Natural killer cell treated with Interleukin-12 subunit alpha and Interleukin-12 subunit beta and Interleukin-15 and Interleukin-18, amount 100 ng/mL, for 72 hours (primary cell): ENCODE measurements around the gene FMNL2. TPM values are rescaled to one million over a fixed set of nuclear protein-coding genes. Genes with fewer than 3 reads are reported as not detected.

Experiments
- ATAC-seq, 2 donors: fragments of 150-1000 bp; cut with Tn5 transposase in 1 of 2; sonication (Bioruptor Pico), chemical (Tn5 transposase) in 1 of 2; 2 replicates each; pipeline ENCODE4 v1.10.0; 2021
- DNase-seq: peaks from one replicate; pipeline ENCODE4 v3.0.0; 2022; ENCODE audit warnings: low spot score
- H3K27ac Mint-ChIP-seq, 2 donors: 1 replicate in 1 of 2; 2 replicates in 1 of 2; pipeline ENCODE4 v1.8.0; 2022; ENCODE audit warnings: mixed read lengths in 2 of 2, mild to moderate bottlenecking in 1 of 2, moderate library complexity in 1 of 2
- H3K27me3 Mint-ChIP-seq, 2 donors: 1 replicate in 1 of 2; 2 replicates in 1 of 2; pipeline ENCODE4 v1.8.0; 2022; ENCODE audit warnings: mixed read lengths in 2 of 2
- H3K36me3 Mint-ChIP-seq: one replicate; pipeline ENCODE4 v1.8.0; 2022; ENCODE audit warnings: mixed read lengths
- H3K4me1 Mint-ChIP-seq, 2 donors: 1 replicate in 1 of 2; 2 replicates in 1 of 2; pipeline ENCODE4 v1.8.0; 2022; ENCODE audit warnings: low read depth in 2 of 2, mixed read lengths in 2 of 2, mild to moderate bottlenecking in 1 of 2
- H3K4me3 Mint-ChIP-seq: one replicate; pipeline ENCODE4 v1.8.0; 2022; ENCODE audit warnings: mixed read lengths
- H3K9me3 Mint-ChIP-seq: 2 replicates; pipeline ENCODE4 v1.8.0; 2022; ENCODE audit warnings: mixed read lengths
- total RNA-seq, 2 donors: library from RNA; stranded (reverse); gene quantifications; one replicate each; pipeline ENCODE4 v1.2.3, GENCODE V29; 2022

FMNL2 gene
- total RNA-seq, 2 donors from 2014 or later: 0.48 to 0.70 TPM

DNA sequence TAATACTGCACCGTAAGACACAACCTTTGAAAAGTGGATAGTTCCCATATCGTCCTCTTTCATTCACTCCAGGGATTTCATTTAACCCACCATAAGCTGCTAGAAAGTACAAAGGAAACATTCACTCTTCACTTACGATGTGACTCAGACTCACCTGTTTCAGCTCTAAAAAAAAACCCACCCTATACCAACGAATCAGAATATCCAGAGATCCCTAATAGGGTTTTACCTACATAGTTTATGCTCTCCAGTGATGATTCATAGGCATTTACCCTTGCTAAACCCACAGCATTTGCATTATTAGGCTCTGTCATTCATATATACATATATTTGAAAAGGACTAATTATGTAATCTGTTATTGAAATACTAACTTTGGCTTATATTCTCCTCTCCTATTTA, 322.1 kb downstream of the FMNL2 start:
- peaks cover 31% of the 10 kb centered on the region for H3K36me3 Mint-ChIP-seq
- DNase-seq (no peak), ATAC-seq (no peak)
- H3K27me3 Mint-ChIP-seq: no peaks in the 10 kb centered on the region
- no peak overlapping the region for H3K4me3 Mint-ChIP-seq
- no peaks in the 10 kb centered on the region for H3K9me3 Mint-ChIP-seq
- peaks cover 0 to 5% of the 10 kb centered on the region in 2 donors for H3K4me1 Mint-ChIP-seq
- no peak overlapping the region for H3K27ac Mint-ChIP-seq

GRCh38 chr2:152658221-152658620, 323.2 kb downstream of the FMNL2 start:
- Mint-ChIP-seq H3K4me1 (peaks cover 0 to 5% of the 10 kb centered on the region in 2 donors), H3K36me3 (peaks cover 31% of the 10 kb centered on the region), H3K4me3 (no peak overlapping the region), H3K27ac (no peak overlapping the region), H3K9me3 (no peaks in the 10 kb centered on the region), H3K27me3 (no peaks in the 10 kb centered on the region)
- ATAC-seq (no peak), DNase-seq (no peak)

DNA sequence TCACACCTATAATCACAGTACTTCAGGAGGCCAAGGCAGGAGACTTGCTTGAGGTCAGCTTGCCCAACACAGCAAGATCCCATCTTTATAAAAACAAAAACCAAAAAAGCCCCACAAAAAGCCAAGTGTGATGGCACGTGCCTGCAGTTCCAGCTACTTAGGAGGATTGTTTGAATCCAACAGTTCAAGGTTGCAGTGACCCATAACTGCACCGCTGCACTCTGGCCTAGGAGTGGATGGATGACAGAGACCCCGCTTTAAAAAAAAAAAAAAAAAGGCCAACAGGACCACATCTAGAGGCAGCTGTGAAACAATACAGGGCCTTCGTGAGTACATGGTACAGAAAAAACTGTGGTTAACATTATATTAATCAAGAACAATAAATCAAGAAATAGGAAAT, 326.1 kb downstream of the FMNL2 start:
- Mint-ChIP-seq H3K36me3 (peaks cover 44% of the 10 kb centered on the region), H3K4me3 (no peak overlapping the region), H3K27me3 (no peaks in the 10 kb centered on the region), H3K9me3 (no peaks in the 10 kb centered on the region), H3K27ac (no peak overlapping the region), H3K4me1 (peaks cover 0 to 4% of the 10 kb centered on the region in 2 donors)
- ATAC-seq (no peak), DNase-seq (no peak)

- H3K36me3 Mint-ChIP-seq: peaks cover 29% of the 10 kb centered on the region
- H3K4me1 Mint-ChIP-seq: no peaks in the 10 kb centered on the region
- DNase-seq (no peak), ATAC-seq (no peak)
- H3K4me3 Mint-ChIP-seq: no peak overlapping the region
- no peaks in the 10 kb centered on the region for H3K27me3 Mint-ChIP-seq
- H3K9me3 Mint-ChIP-seq: no peaks in the 10 kb centered on the region
- H3K27ac Mint-ChIP-seq: no peak overlapping the region
Observed at GRCh38 chr2:152664725-152665124, 329.8 kb downstream of the FMNL2 start.

DNA sequence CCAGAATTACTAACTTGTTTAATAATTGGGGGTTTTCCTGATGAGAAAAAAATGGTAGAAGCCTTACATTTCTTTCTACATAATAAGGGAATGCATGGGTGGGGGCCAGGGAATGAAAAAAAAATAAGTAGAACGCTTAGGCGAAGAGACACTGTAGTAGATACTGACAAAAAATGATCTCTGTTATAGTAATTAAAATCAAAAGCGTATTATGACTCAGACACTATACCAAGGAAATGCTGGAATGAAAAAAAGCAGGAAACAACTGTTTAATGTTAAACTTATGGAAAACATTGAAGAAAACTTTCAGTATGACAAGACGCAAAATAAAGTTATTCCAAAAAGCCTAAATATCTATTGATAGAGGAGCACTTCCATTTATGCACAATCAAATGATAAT, 339.4 kb downstream of the FMNL2 start:
- Mint-ChIP-seq H3K4me3 (no peak overlapping the region), H3K27ac (peak overlapping the region in 1 of 2 donors; percentile 19), H3K9me3 (no peaks in the 10 kb centered on the region), H3K4me1 (no peaks in the 10 kb centered on the region), H3K36me3 (peaks cover 26% of the 10 kb centered on the region), H3K27me3 (no peaks in the 10 kb centered on the region)
- ATAC-seq: no peak
- no peak for DNase-seq

DNA sequence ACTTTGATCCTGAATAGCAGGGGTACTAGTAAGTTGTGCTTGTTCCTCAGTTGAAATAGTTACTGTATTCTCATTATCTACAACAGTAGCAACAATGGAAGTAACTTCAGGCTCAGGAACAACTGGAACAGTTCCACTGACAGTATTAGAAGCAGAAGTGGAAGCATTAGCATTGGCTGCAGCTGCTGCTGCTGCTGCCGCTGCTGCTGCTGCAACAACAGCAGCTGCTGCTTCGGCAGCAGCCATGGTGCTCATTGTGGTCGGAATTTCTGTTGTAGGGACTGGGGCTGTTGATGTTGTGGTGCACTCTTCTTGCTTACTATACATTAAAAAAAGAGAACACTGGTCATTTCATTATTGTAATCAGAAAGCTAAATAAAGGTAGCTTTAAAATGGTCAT, 341.5 kb downstream of the FMNL2 start:
- no peak overlapping the region for H3K4me3 Mint-ChIP-seq
- no peaks in the 10 kb centered on the region for H3K9me3 Mint-ChIP-seq
- no peaks in the 10 kb centered on the region for H3K4me1 Mint-ChIP-seq
- ATAC-seq (no peak), DNase-seq (no peak)
- H3K27me3 Mint-ChIP-seq: no peaks in the 10 kb centered on the region
- peaks cover 30% of the 10 kb centered on the region for H3K36me3 Mint-ChIP-seq
- H3K27ac Mint-ChIP-seq: no peak overlapping the region

- H3K9me3 Mint-ChIP-seq: no peaks in the 10 kb centered on the region
- no peak overlapping the region for H3K27ac Mint-ChIP-seq
- H3K4me3 Mint-ChIP-seq: no peak overlapping the region
- H3K4me1 Mint-ChIP-seq: peaks cover 5 to 10% of the 10 kb centered on the region in 2 donors
- DNase-seq (no peak), ATAC-seq (no peak)
- H3K36me3 Mint-ChIP-seq: peaks cover 20% of the 10 kb centered on the region
- H3K27me3 Mint-ChIP-seq: no peaks in the 10 kb centered on the region
Observed at GRCh38 chr2:152678808-152679207, 343.8 kb downstream of the FMNL2 start.

- no peak overlapping the region for H3K4me3 Mint-ChIP-seq
- peaks cover 26% of the 10 kb centered on the region for H3K36me3 Mint-ChIP-seq
- peaks cover 11 to 27% of the 10 kb centered on the region in 2 donors for H3K4me1 Mint-ChIP-seq
- H3K27ac Mint-ChIP-seq: no peak overlapping the region
- DNase-seq (no peak), ATAC-seq (no peak)
- no peaks in the 10 kb centered on the region for H3K27me3 Mint-ChIP-seq
- no peaks in the 10 kb centered on the region for H3K9me3 Mint-ChIP-seq
Observed at GRCh38 chr2:152682663-152683062, 347.7 kb downstream of the FMNL2 start.

DNA sequence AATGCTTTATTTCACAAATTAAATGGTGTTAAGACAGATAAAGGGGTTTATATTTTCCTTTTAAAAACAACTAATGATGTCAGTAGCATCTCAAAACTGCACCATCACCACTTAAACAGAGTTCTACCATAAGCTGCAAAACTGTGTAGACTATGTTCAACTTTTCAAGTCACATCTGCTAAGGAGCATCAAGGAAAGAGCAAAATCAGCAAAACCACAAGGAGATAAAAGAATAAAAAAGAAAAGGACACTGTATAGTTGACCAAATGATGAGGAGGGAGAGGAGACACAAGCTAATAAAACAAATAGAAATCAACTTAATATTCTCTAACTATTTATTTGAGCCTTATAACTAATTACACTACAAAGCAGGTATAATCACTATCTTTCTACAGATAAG, 348.4 kb downstream of the FMNL2 start:
- H3K27me3 Mint-ChIP-seq: no peaks in the 10 kb centered on the region
- no peak for ATAC-seq
- H3K36me3 Mint-ChIP-seq: peaks cover 29% of the 10 kb centered on the region
- no peak overlapping the region for H3K4me3 Mint-ChIP-seq
- H3K27ac Mint-ChIP-seq: no peak overlapping the region
- H3K9me3 Mint-ChIP-seq: no peaks in the 10 kb centered on the region
- no peak for DNase-seq
- peaks cover 11 to 30% of the 10 kb centered on the region in 2 donors for H3K4me1 Mint-ChIP-seq

DNA sequence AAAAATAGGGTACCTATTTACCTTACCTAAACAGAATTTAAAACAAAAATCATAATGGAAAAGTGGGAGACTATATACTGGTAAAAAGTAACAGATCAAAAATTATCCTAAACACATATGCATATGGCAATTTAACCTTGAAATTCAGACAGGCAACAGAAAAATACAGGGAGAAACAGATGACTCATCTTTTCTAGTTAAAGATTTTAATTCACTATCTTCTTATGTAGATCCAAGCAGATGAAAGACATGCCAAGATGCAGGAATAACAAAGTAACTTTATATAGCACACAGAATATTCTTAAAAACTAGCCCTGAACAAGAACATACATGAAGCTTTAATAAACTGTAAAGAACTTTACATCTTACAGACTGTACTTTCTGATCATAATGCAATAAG, 351.3 kb downstream of the FMNL2 start:
- H3K36me3 Mint-ChIP-seq: peaks cover 19% of the 10 kb centered on the region
- ATAC-seq (no peak), DNase-seq (no peak)
- no peak overlapping the region for H3K4me3 Mint-ChIP-seq
- H3K27me3 Mint-ChIP-seq: no peaks in the 10 kb centered on the region
- no peaks in the 10 kb centered on the region for H3K9me3 Mint-ChIP-seq
- H3K27ac Mint-ChIP-seq: no peak overlapping the region
- H3K4me1 Mint-ChIP-seq: peaks cover 15 to 31% of the 10 kb centered on the region in 2 donors

DNA sequence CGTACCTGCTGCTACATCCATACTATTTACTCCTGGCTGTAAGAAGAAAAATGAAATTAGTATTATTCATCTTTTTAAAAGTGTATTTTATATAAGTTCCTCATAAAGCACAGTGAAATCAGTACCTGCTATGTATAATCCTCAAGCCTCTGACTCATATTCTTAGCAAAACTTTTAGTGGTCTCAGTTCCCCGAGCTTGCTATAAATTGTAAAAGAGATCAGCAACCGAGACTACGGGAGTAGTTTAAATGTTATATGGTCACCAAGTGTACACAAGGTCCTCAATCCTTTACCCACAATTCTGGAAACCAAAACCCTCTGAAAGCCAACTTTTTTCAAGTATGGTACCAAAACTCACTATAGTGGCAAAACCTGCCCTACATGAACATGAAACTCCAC, 358.1 kb downstream of the FMNL2 start:
- H3K9me3 Mint-ChIP-seq: no peaks in the 10 kb centered on the region
- peak in 1 of 2 donors; percentile 82 for ATAC-seq

GRCh38 chr2:152694161-152694661, 359.2 kb downstream of the FMNL2 start:
- H3K4me3 Mint-ChIP-seq: peak overlapping the region; percentile 81
- ATAC-seq (peak; percentile 85 to 90), DNase-seq (no peak)
- no peaks in the 10 kb centered on the region for H3K27me3 Mint-ChIP-seq
- peaks cover 18 to 20% of the 10 kb centered on the region in 2 donors for H3K4me1 Mint-ChIP-seq
- H3K27ac Mint-ChIP-seq: peak overlapping the region; percentile 87 to 93
- H3K36me3 Mint-ChIP-seq: no peaks in the 10 kb centered on the region
- no peaks in the 10 kb centered on the region for H3K9me3 Mint-ChIP-seq

More for the DNA sequence above, 358.1 kb downstream of the FMNL2 start:
- H3K36me3 Mint-ChIP-seq: peaks cover 4% of the 10 kb centered on the region
- no peaks in the 10 kb centered on the region for H3K27me3 Mint-ChIP-seq
- H3K4me3 Mint-ChIP-seq: peak overlapping the region; percentile 17
- H3K4me1 Mint-ChIP-seq: peaks cover 18 to 23% of the 10 kb centered on the region in 2 donors
- peak overlapping the region in 1 of 2 donors; percentile 87 for H3K27ac Mint-ChIP-seq
- no peak for DNase-seq

DNA sequence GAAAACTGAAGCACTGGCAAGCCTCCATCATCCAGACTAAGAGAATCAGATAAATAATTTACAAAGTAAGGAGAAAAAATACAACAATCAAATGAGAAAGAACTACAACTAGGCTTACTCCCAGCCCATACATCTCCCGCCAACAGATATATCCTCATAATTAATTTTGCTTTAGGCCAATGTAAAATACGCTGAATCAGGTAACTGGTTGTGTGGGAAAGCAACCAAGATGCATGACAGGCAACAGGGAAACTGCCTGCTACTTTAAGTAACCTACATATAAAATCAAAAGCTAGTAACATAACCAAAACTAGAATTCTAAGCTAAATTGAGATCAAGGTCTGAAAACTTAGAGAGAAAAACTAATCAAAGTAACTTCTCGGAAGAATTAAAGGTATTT, 360.8 kb downstream of the FMNL2 start:
- peaks cover 20 to 26% of the 10 kb centered on the region in 2 donors for H3K4me1 Mint-ChIP-seq
- DNase-seq (no peak), ATAC-seq (no peak)
- peak overlapping the region; percentile 58 to 87 for H3K27ac Mint-ChIP-seq
- no peak overlapping the region for H3K4me3 Mint-ChIP-seq
- no peaks in the 10 kb centered on the region for H3K27me3 Mint-ChIP-seq
- no peaks in the 10 kb centered on the region for H3K36me3 Mint-ChIP-seq
- H3K9me3 Mint-ChIP-seq: no peaks in the 10 kb centered on the region

DNA sequence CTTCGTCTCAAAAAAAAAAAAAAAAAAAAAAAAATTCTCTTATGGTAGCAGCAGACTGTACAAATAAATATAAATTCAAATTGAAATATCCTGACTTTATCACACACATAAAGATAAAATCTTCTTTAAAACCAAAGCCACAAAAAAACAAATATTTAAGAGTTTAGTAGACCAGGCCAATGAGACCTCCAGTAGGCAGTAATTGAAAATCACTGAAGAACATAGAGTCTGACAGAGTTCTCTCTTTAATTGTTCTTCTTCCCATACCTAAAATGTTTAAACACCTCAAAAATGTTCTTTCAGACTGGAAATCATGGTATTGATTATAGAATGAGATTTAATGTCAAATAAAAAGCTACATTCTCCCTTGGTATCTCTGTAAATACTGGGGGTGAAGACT, 361.5 kb downstream of the FMNL2 start:
- ATAC-seq: no peak
- Mint-ChIP-seq H3K27ac (peak overlapping the region in 1 of 2 donors; percentile 58), H3K9me3 (no peaks in the 10 kb centered on the region), H3K4me1 (peaks cover 21 to 32% of the 10 kb centered on the region in 2 donors), H3K4me3 (no peak overlapping the region), H3K27me3 (no peaks in the 10 kb centered on the region), H3K36me3 (peaks cover 3% of the 10 kb centered on the region)
- no peak for DNase-seq
